HT1080 (cell line): Measurements from ENCODE around the gene VSIR. TPM values are rescaled to one million over a fixed set of nuclear protein-coding genes. Genes with fewer than 3 reads are reported as not detected.

Source experiments
- DNase-seq: peaks from one replicate; pipeline ENCODE4 v3.0.0-alpha.2; 2015; ENCODE audit warnings: low read depth
- total RNA-seq: library from RNA; depleted of rRNA; stranded (reverse); fragments of >200 nt; shearing (Covaris generic); gene quantifications from 2 replicates; pipeline ENCODE4 v1.2.3, GENCODE V29; 2014

VSIR gene
- total RNA-seq, 1 experiment from 2014 or later, result 0.02 TPM

GRCh38 chr10:71765906-71766716 lies 7.2 kb downstream of the VSIR start:
- no peak for DNase-seq

GRCh38 chr10:71765176-71765904 lies 8.0 kb downstream of the VSIR start:
- no peak for DNase-seq

GRCh38 chr10:71763352-71764127 lies 9.8 kb downstream of the VSIR start:
- DNase-seq, result no peak

GRCh38 chr10:71762324-71762723 lies 11.0 kb downstream of the VSIR start:
- DNase-seq, result no peak

GRCh38 chr10:71761541-71762113 lies 11.7 kb downstream of the VSIR start:
- no peak for DNase-seq

- DNase-seq, result no peak
These were observed 12.2 kb downstream of the VSIR start for GRCh38 chr10:71761105-71761511.

- DNase-seq, result no peak
These were observed 15.9 kb downstream of the VSIR start for GRCh38 chr10:71757399-71757922.

GRCh38 chr10:71756311-71757191 lies 16.8 kb downstream of the VSIR start:
- no peak for DNase-seq

- no peak for DNase-seq
These were observed 18.0 kb downstream of the VSIR start for GRCh38 chr10:71755179-71755879.

- no peak for DNase-seq
These were observed 18.8 kb downstream of the VSIR start for GRCh38 chr10:71754562-71754961.

GRCh38 chr10:71753960-71754505 lies 19.3 kb downstream of the VSIR start:
- DNase-seq, result no peak

GRCh38 chr10:71753091-71753959 lies 20.0 kb downstream of the VSIR start:
- DNase-seq, result no peak

- no peak for DNase-seq
These were observed 20.8 kb downstream of the VSIR start for GRCh38 chr10:71752391-71753090.

GRCh38 chr10:71751515-71752224 lies 21.6 kb downstream of the VSIR start:
- no peak for DNase-seq

- no peak for DNase-seq
These were observed 22.3 kb downstream of the VSIR start for GRCh38 chr10:71750986-71751385.

- DNase-seq, result no peak
These were observed 23.0 kb downstream of the VSIR start for GRCh38 chr10:71750124-71750841.
